ENCODE results near the gene IRF2BP1.

Gene IRF2BP1

GRCh38 chr19:45908956-45909355, 23.0 kb upstream of the IRF2BP1 start:
- no peaks in the 10 kb centered on the region for H3K27me3 ChIP-seq (ENCODE audit: insufficient read depth, poor library complexity, severe bottlenecking)
- H3K27ac ChIP-seq (replicated peaks): no peak overlapping the region
- H3K4me3 ChIP-seq (replicated peaks; ENCODE audit: insufficient read depth, low read length): no peak overlapping the region
- no peak for TF ChIP-seq GABPA (IDR thresholded peaks at IDR 0.05; ENCODE audit: low read depth)
- TF ChIP-seq POLR2AphosphoS5 (IDR thresholded peaks at IDR 0.05; ENCODE audit: low read depth): no peak
- TF ChIP-seq CTCF (IDR thresholded peaks at IDR 0.05; ENCODE audit: insufficient read depth, low read length): no peak
- no peak for TF ChIP-seq SPI1 (IDR thresholded peaks at IDR 0.05; ENCODE audit: borderline replicate concordance, low read depth)
- TF ChIP-seq REST (IDR thresholded peaks at IDR 0.05; ENCODE audit: insufficient replicate concordance, low read depth): no peak
- DNase-seq (ENCODE audit: low read depth in 1 of 2, low spot score in 1 of 2): no peak

- Histone ChIP-seq H3K27ac (replicated peaks) (no peak overlapping the region), H3K4me3 (replicated peaks; ENCODE audit: insufficient read depth, low read length) (no peak overlapping the region), H3K27me3 (ENCODE audit: insufficient read depth, poor library complexity, severe bottlenecking) (no peaks in the 10 kb centered on the region)
- TF ChIP-seq REST (IDR thresholded peaks at IDR 0.05; ENCODE audit: insufficient replicate concordance, low read depth) (no peak), GABPA (IDR thresholded peaks at IDR 0.05; ENCODE audit: low read depth) (no peak), POLR2AphosphoS5 (IDR thresholded peaks at IDR 0.05; ENCODE audit: low read depth) (no peak), CTCF (IDR thresholded peaks at IDR 0.05; ENCODE audit: insufficient read depth, low read length) (no peak), SPI1 (IDR thresholded peaks at IDR 0.05; ENCODE audit: borderline replicate concordance, low read depth) (no peak)
- DNase-seq (ENCODE audit: low read depth in 1 of 2, low spot score in 1 of 2): no peak
These were observed 20.3 kb upstream of the IRF2BP1 start for GRCh38 chr19:45906221-45906620.

GRCh38 chr19:45905011-45905410, 19.1 kb upstream of the IRF2BP1 start:
- H3K27ac ChIP-seq (replicated peaks): no peak overlapping the region
- TF ChIP-seq CTCF (IDR thresholded peaks at IDR 0.05; ENCODE audit: insufficient read depth, low read length): no peak
- no peak for TF ChIP-seq POLR2AphosphoS5 (IDR thresholded peaks at IDR 0.05; ENCODE audit: low read depth)
- TF ChIP-seq SPI1 (IDR thresholded peaks at IDR 0.05; ENCODE audit: borderline replicate concordance, low read depth): no peak
- TF ChIP-seq GABPA (IDR thresholded peaks at IDR 0.05; ENCODE audit: low read depth): no peak
- TF ChIP-seq REST (IDR thresholded peaks at IDR 0.05; ENCODE audit: insufficient replicate concordance, low read depth): no peak
- no peaks in the 10 kb centered on the region for H3K27me3 ChIP-seq (ENCODE audit: insufficient read depth, poor library complexity, severe bottlenecking)
- no peak for DNase-seq (ENCODE audit: low read depth in 1 of 2, low spot score in 1 of 2)
- no peak overlapping the region for H3K4me3 ChIP-seq (replicated peaks; ENCODE audit: insufficient read depth, low read length)

Measured in HL-60 (cell line).